ENCODE results near the gene OPN4.
"Not testable (repeated sequence)": the region's sequence is repeated elsewhere in the genome, so short reads cannot be mapped to it uniquely, and the experiment has no call there.

The OPN4 gene, protein sequence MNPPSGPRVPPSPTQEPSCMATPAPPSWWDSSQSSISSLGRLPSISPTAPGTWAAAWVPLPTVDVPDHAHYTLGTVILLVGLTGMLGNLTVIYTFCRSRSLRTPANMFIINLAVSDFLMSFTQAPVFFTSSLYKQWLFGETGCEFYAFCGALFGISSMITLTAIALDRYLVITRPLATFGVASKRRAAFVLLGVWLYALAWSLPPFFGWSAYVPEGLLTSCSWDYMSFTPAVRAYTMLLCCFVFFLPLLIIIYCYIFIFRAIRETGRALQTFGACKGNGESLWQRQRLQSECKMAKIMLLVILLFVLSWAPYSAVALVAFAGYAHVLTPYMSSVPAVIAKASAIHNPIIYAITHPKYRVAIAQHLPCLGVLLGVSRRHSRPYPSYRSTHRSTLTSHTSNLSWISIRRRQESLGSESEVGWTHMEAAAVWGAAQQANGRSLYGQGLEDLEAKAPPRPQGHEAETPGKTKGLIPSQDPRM

DNA sequence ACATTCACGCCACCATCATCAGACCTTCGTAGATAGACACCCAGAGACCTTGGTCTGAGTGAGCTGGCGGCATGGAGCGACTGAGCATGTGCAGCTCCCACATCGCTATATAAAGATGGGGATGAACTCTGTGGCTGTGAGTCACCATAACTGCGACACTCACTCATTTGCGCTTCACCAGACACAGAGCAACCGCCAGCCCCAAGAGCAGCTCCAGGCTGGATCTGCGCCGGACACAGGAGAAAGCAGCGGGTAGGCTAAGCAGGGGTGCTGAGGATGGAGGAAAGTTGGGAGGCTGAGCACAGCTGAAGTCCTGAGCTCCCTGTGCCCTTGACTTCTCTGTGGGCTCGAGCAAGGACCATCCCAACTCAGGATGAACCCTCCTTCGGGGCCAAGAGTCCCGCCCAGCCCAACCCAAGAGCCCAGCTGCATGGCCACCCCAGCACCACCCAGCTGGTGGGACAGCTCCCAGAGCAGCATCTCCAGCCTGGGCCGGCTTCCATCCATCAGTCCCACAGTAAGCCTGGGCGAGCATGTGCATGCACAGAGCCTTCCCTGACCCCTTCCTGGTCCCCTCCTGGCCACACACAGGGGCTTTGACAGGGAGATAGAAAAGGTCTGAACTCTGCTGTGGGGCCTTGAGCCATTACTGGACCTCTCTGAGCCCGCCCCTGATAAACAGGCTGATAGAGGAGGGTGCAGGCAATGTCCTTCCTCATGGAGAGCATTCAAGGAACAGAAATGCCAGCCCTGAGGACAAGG is at the start of gene OPN4:
OPN4 (plus strand) TSS at position 137 of the 762 bp plus-strand sequence; CDS start at position 374, 237 bp downstream.
- no peak for DNase-seq (ENCODE audit: low read depth in 2 of 2)

DNA sequence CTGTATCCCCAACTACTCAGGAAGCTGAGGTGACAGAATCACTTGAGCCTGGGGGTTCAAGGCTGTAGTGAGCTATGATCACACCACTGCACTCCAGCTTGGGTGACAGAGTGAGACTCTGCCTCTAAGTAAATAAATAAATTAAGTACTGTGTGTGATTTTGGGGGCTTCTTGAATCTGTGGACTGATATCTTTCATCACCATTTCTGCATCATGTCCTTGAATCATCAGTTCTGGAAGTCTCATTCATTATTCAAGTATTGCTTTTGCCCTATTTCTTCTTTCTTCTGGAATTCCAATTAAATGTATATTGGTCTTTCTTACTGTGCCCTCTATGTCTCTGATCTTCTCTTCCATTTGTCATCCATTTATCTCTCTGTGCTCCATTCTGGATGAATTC is 46.7 kb upstream of the OPN4 start:
- DNase-seq (ENCODE audit: low read depth in 2 of 2): no peak

DNA sequence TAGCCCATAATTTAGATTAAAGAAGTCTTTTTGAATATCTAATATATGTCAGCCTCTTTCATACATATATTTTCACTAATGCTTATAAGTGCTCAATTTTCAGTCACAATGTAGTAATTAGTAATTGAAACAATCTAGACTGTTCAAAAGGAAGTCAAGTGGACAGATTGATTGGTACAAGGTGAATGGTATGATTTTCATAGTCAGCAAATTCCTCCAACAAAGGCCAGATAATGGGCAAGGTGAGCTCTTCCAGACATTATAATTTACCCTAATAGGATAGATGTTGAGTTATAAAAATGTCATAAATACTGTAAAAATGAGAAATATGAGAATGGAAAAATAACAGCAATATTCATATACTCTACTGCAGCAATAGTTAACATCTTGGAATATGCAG is 44.4 kb upstream of the OPN4 start:
- no peak for DNase-seq (ENCODE audit: low read depth in 2 of 2)

DNA sequence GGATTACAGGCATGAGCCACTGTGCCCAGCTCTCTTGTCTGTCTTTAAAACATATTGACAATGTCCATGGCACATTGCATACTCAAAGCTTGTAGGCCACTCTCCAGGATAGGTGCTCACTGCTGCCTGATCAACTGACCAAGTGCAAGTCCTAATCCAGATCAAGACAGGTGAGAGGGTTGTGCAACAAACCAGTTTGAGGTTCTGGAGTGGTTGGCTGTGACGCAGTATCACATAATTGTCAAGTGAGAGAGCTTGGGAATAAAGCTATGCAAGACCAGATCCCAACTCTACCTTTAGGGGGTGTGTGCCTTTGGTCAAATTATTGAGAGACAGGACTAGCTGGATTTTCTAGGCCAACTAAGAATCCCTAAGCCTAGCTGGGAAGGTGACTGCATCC is 43.0 kb upstream of the OPN4 start:
- DNase-seq (ENCODE audit: low read depth in 2 of 2): no peak

DNA sequence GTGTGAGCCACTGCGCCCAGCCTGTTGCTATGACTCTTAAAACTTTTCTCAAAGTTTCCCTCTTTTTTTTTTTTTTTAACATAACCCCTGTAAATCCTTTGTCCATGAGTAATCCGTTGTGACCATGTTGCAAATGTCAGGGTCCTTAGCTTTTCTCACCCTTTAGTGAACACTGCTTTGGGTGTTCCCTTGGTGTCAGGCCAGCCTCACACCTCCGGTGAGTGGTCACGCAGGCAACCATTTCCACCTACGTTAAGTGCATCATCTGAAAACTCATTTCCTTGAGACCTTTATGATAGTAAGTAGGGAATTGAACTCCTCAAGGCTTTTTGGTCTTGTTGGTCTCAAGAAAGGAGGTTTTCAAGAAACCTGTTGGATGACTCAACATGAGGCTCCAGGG is 41.3 kb upstream of the OPN4 start:
- DNase-seq (ENCODE audit: low read depth in 2 of 2): no peak

DNA sequence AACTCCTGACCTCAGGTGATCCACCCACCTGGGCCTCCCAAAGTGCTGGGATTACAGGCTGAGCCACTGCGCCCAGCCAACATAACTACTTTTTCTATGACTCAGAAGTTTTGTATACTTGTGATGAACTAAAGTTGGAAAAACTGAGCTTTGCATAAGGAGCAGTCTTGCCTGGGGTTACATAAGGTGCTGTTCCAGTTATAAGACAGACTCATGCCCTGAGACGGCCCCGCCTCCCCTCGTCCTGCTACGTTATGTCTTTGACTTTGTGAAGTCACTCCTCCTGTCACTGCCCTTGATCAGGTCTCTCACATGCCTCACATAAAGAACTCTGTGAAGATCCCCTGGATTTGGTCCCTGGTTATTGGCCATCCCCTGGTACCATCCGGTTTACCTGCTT is 40.4 kb upstream of the OPN4 start:
- no peak for DNase-seq (ENCODE audit: low read depth in 2 of 2)

DNA sequence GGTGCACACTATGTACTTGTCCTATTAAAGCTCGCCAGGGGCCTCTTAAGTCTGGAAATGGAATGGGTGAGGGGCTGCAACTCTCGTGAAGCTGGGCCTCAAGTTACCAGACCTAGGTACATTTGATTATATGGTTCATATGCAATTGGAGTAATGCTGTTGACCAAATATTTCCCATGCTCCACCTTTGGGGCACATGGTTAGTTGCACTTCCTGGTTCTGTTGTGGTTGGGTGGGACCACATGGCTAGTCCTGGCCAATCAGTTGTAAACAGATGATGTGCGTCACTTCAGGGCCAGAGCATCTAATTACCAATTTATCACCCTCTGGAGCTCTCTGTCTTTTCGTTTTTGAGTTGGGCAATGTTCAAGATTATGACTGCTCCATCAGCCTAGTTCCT is 39.5 kb upstream of the OPN4 start:
- DNase-seq (ENCODE audit: low read depth in 2 of 2): no peak

DNA sequence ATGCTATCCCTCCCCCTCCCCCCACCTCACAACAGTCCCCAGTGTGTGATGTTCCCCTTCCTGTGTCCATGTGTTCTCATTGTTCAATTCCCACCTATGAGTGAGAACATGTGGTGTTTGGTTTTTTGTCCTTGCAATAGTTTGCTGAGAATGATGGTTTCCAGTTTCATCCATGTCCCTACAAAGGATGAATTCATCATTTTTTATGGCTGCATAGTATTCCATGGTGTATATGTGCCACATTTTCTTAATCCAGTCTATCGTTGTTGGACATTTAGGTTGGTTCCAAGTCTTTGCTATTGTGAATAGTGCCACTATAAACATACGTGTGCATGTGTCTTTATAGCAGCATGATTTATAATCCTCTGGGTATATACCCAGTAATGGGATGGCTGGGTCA is 37.1 kb upstream of the OPN4 start:
- not testable (repeated sequence) for DNase-seq (ENCODE audit: low read depth in 2 of 2)

DNA sequence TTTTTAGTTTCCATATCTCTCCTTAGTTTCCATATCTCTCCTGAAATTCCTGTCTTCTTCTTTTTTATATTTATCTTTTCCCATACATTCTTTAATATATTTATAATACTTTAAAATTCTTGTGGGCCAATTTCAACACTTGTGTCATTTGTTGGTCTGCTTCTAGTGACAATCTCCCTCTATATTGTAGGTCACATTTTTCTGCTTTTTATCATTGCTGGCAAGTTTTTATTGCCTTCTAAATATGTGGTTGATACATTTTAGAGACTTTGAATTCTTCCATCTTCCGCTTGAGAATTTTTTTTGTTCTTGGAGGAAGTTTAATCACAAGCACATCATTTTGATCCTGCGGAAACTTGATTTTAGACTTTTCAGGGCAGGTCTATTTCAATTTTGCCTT is 26.0 kb upstream of the OPN4 start:
- DNase-seq (ENCODE audit: low read depth in 2 of 2): no peak

DNA sequence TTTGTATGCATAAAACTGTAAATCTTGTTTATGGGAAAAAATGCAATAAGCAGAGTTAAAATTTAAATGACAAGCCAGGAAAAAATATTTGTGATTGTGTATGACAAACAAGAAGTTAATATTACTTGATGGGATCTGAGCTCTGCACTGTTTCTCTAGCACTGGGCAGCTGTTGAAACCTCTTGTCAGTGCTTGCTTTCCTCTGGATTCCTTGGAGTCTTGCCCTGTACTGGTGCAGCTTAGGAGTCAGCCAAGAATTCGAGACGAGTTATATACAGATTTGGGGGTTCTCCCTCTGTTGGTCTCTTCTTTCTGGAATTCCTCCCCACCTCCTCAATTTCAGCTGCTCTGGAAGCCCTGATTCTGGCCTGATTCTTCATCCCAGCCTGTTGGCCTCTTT is 24.3 kb upstream of the OPN4 start:
- DNase-seq (ENCODE audit: low read depth in 2 of 2): no peak

DNA sequence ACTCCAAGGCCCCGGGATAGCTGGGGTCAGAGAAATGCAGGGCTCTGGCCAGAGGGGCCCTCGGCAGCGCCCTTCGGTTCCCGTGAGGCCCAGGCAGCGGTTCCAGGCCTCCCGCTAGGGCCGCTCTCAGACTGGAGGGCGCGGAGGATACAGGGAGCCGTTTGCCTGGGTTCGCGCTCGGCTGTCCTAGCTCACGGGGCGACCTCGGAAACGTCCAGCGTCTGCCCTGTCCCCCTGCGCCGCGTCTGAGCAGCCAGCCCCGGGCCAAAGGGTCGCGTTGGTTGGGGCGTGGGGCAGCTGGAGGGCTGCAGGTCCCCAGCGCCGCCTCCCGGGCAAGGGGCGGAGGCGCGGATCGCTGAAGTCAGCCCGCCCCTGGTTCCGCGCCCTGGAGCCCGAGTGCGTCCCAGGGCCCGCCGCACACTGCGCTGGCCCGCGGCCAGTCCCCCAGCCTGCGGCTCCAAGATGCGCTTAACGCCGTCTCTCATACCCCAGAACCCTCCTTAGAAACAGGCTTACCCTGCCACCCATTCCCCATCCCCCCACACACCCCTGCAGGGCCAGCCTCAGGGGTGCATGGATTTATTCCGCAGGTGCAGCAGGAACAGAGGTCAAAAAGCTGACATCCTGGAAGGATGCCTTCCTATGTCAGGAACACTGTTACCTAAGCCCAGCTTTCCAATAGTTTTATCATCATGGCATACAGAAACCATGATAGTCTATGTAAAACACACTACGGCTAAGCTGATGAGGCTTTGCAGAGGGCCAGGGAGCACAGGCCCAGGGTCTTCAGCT is 22.1 kb upstream of the OPN4 start:
- no peak for DNase-seq (ENCODE audit: low read depth in 2 of 2)

DNA sequence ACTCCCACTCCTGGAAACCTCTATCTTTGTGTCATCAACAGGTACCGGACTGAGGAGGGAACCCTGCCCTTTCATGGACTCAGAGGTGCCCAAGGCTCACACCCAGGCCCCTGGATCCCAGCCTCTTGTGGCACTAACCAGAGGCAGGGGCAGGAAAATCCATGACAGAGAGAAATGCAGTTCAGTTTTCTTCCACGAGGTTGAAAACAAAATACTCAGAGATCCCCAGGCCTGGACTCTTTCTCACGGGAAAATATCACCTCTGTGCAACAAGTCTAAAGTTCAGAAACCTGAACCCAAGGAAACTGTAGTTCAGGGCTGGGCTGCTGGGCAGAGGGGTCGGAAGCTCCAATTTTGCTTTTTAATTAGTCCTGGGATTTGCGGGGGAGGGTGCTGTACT is 21.4 kb upstream of the OPN4 start:
- no peak for DNase-seq (ENCODE audit: low read depth in 2 of 2)

DNA sequence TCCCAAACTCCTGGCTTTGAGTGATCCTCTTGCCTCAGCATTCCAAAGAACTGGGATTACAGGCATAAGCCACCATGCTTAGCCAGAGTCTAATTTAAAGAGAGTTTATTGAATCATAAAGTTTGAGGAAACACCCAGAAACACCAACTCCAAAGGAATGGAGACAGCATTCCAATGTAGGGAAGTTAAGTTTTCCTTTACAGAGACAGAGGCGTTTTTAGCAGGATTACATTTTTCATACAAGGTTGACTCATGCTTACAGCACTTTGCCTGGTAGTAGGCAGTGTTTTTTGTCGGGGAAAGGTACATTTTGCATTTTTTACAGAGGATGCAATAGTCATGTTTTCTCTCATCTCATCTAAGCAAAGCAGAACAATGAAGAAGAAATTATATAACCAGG is 18.9 kb upstream of the OPN4 start:
- DNase-seq (ENCODE audit: low read depth in 2 of 2): no peak

DNA sequence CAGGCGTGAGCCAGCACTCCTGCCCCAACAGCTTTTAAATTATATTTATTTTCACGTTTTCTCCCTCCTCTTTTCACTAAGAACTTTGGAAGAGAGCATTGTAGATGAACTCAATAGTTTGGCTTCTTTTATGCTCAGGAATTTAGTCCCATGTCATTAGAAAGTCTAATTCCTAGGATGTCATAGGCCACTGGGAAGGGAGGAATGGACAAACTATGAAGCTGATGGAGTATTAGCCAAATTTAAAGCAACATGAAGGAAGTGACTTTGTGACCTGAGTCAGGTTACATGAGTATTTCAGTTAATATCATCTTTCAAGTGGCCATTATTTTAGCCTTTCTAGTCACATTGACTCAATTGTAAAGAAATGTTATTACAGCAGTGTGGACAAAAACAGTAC is 18.0 kb upstream of the OPN4 start:
- no peak for DNase-seq (ENCODE audit: low read depth in 2 of 2)

DNA sequence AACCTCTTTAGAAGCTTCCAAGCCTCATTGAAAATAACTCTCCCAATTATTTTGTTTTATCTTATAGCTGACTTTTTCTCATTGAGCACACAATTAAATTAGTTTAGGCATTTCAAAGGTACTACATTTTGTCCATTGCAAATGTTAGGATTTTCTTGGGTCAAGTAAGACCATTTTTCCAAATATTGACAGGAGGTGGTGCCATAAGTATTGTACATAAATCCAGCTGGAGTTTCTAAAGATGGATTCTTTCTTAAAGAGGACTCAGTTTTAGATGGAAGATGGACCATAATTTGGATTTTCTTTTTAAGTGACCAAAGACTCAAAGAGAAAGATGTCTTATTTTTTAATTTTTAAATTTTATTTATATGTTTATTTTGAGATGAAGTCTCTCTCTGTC is 12.3 kb upstream of the OPN4 start:
- no peak for DNase-seq (ENCODE audit: low read depth in 2 of 2)

DNA sequence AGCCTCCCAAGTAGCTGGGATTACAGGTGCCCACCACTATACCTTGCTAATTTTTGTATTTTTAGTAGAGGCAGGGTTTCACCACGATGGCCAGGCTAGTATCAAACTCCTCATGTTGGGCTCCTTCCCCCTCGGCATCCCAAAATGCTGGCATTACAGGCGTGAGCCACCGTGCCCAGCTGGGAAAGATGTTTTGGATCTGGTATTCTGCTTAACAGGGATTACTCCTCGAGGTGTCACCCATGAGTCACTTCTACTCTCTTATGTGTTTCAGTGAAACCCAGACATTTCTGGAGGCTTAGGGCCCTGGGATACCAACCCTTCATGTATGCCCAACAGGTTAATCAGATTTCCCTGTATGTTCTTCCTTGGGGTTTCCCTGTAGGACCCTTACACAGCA is 11.8 kb upstream of the OPN4 start:
- no peak for DNase-seq (ENCODE audit: low read depth in 2 of 2)

DNA sequence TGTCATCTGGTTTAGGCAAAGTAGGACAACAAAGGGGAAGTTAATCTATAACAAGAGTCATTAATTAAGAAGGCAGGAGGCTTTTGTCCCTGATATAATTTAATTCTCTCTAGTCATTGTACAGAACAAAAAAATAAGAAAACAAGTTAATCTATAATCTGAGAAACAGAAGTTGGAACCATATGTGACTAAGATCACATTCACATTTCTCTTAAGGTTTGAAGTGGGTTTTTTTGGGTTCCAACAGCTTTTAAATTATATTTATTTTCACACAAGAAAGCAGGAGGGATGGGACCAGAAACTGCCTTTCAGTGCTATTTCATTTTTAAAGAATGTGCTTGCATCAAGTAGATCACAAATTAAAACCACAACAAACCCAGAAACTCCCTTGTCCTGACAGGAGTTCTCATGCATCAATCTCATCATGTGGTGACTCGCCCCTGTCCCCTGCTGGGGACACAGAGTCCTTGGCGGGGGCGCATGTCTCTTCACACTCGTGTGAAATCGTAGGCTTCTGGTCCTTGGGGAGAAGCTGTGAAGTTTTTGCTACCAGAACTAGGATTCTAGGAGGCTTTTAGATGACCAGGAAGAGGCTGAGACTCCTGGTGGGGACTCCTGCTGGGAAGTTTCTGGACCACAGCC is 10.1 kb upstream of the OPN4 start:
- DNase-seq (ENCODE audit: low read depth in 2 of 2): no peak

DNA sequence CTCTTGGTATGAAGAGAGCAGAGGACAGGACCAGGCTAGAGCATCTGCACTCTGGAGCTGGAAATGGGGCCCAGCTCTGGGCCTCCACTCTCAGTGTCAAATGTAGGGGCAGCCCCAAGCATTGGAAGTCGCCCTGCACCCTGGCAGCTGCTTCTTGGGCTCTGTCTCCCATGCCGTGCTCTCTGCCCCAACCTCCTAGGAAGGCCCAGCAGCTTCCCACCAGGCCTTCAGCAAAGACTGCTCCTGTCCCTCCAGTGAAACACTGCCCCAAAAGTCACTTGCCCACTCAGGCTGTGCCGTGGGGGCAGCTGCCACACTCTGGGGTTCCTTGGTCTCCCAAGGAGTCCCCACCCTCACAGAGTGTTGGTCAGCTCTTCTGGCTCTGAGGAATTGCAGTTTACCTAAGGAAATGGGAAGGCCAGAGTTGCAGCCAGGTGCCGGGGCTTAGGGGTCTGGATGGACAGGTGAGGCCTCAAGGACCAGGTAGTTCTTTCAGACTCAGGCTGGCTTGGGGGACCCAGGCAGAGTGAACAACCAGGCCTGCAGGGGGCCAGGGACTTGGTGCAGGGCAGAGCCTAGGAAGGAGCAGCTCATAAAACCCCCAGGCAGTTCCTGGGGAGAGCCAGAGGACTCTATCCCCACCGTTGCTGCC is 9.4 kb upstream of the OPN4 start:
- no peak for DNase-seq (ENCODE audit: low read depth in 2 of 2)

DNA sequence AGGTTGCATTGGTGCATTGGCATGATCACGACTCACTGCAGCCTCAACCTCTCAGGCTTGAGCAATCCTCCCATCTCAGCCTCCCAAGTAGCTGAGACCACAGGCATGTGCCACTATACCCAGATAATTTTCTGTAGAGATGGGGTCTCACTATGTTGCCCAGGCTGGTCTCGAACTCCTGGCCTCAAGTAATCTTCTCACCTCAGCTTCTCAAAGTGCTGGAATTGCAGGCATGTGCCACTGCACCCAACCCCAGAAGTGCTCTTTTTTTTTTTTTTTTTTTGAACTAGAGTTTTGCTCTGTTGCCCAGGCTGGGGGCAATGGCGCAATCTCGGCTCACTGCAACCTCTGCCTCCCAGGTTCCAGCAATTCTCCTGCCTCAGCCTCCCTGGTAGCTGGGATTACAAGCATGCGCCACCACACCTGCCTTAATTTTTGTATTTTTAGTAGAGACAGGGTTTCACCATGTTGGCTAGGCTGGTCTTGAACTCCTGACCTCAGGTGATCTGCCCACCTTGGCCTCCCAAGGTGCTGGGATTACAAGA is 8.7 kb upstream of the OPN4 start:
- DNase-seq (ENCODE audit: low read depth in 2 of 2): not testable (repeated sequence)

DNA sequence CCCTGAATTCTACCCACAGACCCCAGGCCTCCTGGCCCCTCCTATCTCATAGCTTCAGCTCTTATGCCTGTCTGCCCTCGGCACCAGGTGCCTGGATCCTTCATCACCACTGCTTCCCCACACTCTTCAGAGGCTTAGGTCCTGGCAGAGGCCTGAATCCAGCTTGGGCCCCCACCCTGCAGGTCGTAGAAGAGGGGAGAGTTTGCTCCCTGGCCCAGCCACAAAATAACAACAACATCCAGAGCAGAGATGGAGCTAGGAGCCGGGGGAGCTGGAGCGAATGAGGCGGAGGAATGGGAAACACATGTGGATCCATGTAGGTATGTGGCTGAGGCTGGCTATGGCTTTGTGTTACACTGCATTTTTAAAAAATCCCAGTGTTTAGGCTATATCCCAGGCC is 7.8 kb upstream of the OPN4 start:
- DNase-seq (ENCODE audit: low read depth in 2 of 2): no peak

DNA sequence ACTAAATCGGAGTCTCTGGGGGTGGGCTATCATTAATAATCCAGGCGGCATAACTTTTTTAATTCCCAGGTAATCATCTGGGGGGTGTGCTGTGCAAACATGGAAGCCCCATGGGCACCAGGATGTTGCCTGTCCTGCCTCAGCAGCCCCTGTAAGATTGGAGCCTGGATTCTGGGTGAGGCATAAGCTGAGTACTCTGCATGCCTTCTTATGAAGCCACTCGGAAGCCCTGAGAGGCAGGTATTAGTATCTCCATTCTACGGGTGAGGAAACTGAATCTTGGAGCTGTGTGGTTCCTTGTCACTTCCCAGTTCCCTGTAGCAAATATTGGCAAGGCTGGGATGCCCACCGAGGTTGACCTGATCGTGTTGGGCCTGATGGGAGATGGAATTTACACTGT is 7.4 kb upstream of the OPN4 start:
- no peak for DNase-seq (ENCODE audit: low read depth in 2 of 2)

All from stimulated activated CD8-positive, alpha-beta memory T cell treated with anti-CD3 and anti-CD28 coated beads, Interleukin-2, amount 100 ng/mL, for 1 hour (primary cell).